ENCODE results near the gene NUFIP1. TPM values are rescaled to one million over a fixed set of nuclear protein-coding genes. Genes with fewer than 3 reads are reported as not detected.

The NUFIP1 gene
- total RNA-seq, 1 experiment from 2014 or later, result 7.3 TPM

- POLR2A ChIA-PET (ENCODE audit: unreplicated experiment), result no interaction called here
- intact Hi-C loops (cut with micrococcal nuclease; ENCODE audit: unreplicated experiment), result no loop called here
- Histone ChIP-seq H3K36me3 (ENCODE audit: low read depth) (no peaks in the 10 kb centered on the region), H4K20me1 (ENCODE audit: insufficient read depth) (no peaks in the 10 kb centered on the region), H3K27ac (no peak overlapping the region), H3K9me3 (ENCODE audit: insufficient read depth, low read depth) (peaks cover 10% of the 10 kb centered on the region), H3K27me3 (ENCODE audit: insufficient read depth, low read depth) (no peaks in the 10 kb centered on the region), H2AFZ (no peak overlapping the region), H3K79me2 (ENCODE audit: low read depth) (no peaks in the 10 kb centered on the region), H3K4me3 (no peak overlapping the region), H3K4me2 (no peak overlapping the region), H3K9me2 (ENCODE audit: insufficient read depth) (no peaks in the 10 kb centered on the region), H3K4me1 (replicated peaks; ENCODE audit: insufficient read depth) (peaks cover 12% of the 10 kb centered on the region; the same call in 1 of the 2 replicates), H3F3A (ENCODE audit: insufficient read depth, low read depth) (no peaks in the 10 kb centered on the region; the same call in 1 of the 2 replicates)
- no TSS peak for BruUV-seq (replicated peaks)
- CTCF ChIA-PET, result no interaction called here
- no peak for DNase-seq
- no peak for TF ChIP-seq CTCF (conservative IDR thresholded peaks at IDR 0.05)
- no peak for TF ChIP-seq EZH2 (IDR thresholded peaks at IDR 0.05; ENCODE audit: low read depth)
These were observed 83.7 kb downstream of the NUFIP1 start for GRCh38 chr13:44905556-44905955.

GRCh38 chr13:44904967-44905366, 84.3 kb downstream of the NUFIP1 start:
- peak; percentile 23 to 74 for DNase-seq
- peaks cover 12% of the 10 kb centered on the region; the same call in 1 of the 2 replicates for H3K4me1 ChIP-seq (replicated peaks; ENCODE audit: insufficient read depth)
- ChIA-PET CTCF (no interaction called here), POLR2A (ENCODE audit: unreplicated experiment) (interaction anchor here (0.5 to 0.6 kb wide), 2 partner anchors 10 to 71 kb away, joined by 3 to 4 read pairs; no protein-coding TSS in a partner anchor)
- no peaks in the 10 kb centered on the region for H3K9me2 ChIP-seq (ENCODE audit: insufficient read depth)
- no TSS peak for BruUV-seq (replicated peaks)
- H3K79me2 ChIP-seq (ENCODE audit: low read depth), result no peaks in the 10 kb centered on the region
- no peaks in the 10 kb centered on the region for H3K27me3 ChIP-seq (ENCODE audit: insufficient read depth, low read depth)
- 0 out of 2 replicates have a peak overlapping the region, but pooled peaks have one; percentile 28 for H3K4me2 ChIP-seq
- H3K4me3 ChIP-seq, result no peak overlapping the region
- intact Hi-C loops (cut with micrococcal nuclease; ENCODE audit: unreplicated experiment), result no loop called here
- H2AFZ ChIP-seq, result no peak overlapping the region
- H3F3A ChIP-seq (ENCODE audit: insufficient read depth, low read depth), result no peaks in the 10 kb centered on the region; the same call in 1 of the 2 replicates
- no peaks in the 10 kb centered on the region for H3K36me3 ChIP-seq (ENCODE audit: low read depth)
- no peak overlapping the region for H3K27ac ChIP-seq
- no peaks in the 10 kb centered on the region for H4K20me1 ChIP-seq (ENCODE audit: insufficient read depth)
- peaks cover 9% of the 10 kb centered on the region for H3K9me3 ChIP-seq (ENCODE audit: insufficient read depth, low read depth)
- TF ChIP-seq EZH2 (IDR thresholded peaks at IDR 0.05; ENCODE audit: low read depth) (no peak), CTCF (conservative IDR thresholded peaks at IDR 0.05) (no peak)

- Histone ChIP-seq H2AFZ (no peak overlapping the region), H3K79me2 (ENCODE audit: low read depth) (no peaks in the 10 kb centered on the region), H3K27me3 (ENCODE audit: insufficient read depth, low read depth) (no peaks in the 10 kb centered on the region), H3K4me3 (no peak overlapping the region), H3K4me1 (replicated peaks; ENCODE audit: insufficient read depth) (peaks cover 8% of the 10 kb centered on the region; the same call in 1 of the 2 replicates), H3F3A (ENCODE audit: insufficient read depth, low read depth) (no peaks in the 10 kb centered on the region; the same call in 1 of the 2 replicates), H3K9me3 (ENCODE audit: insufficient read depth, low read depth) (peaks cover 9% of the 10 kb centered on the region), H3K4me2 (no peak overlapping the region), H3K9me2 (ENCODE audit: insufficient read depth) (no peaks in the 10 kb centered on the region), H4K20me1 (ENCODE audit: insufficient read depth) (no peaks in the 10 kb centered on the region), H3K27ac (no peak overlapping the region), H3K36me3 (ENCODE audit: low read depth) (no peaks in the 10 kb centered on the region)
- no peak for TF ChIP-seq CTCF (conservative IDR thresholded peaks at IDR 0.05)
- no peak for TF ChIP-seq EZH2 (IDR thresholded peaks at IDR 0.05; ENCODE audit: low read depth)
- ChIA-PET POLR2A (ENCODE audit: unreplicated experiment) (no interaction called here), CTCF (no interaction called here)
- BruUV-seq (replicated peaks), result no TSS peak
- no peak for DNase-seq
- intact Hi-C loops (cut with micrococcal nuclease; ENCODE audit: unreplicated experiment), result no loop called here
These were observed 85.7 kb downstream of the NUFIP1 start for GRCh38 chr13:44903574-44903985.
